Liver (tissue), 9 donors: ENCODE measurements around the gene VAPA. TPM values are rescaled to one million over a fixed set of nuclear protein-coding genes. Genes with fewer than 3 reads are reported as not detected.

ENCODE experiments used
- DNase-seq: peaks from one replicate; pipeline ENCODE4 v3.0.0-alpha.2; 2017; ENCODE audit warnings: low spot score
- H3K27ac ChIP-seq, 2 donors: one replicate each; pipeline ENCODE4 v1.7.0; 2013; ENCODE audit warnings: inconsistent platforms in 2 of 2, low read length in 2 of 2, control low read depth in 1 of 2, low read depth in 1 of 2, mild to moderate bottlenecking in 1 of 2
- H3K27me3 ChIP-seq, 4 donors: one replicate each; pipeline versions ENCODE4 v1.6.1 to v1.7.0; 2013; ENCODE audit warnings: low read length in 3 of 4, inconsistent platforms in 1 of 4, mild to moderate bottlenecking in 1 of 4, moderate library complexity in 1 of 4; ENCODE audit not compliant: control insufficient read depth in 4 of 4, insufficient read depth in 4 of 4
- H3K36me3 ChIP-seq, 4 donors: one replicate each; pipeline versions ENCODE4 v1.6.1 to v1.7.0; 2013; ENCODE audit warnings: low read length in 3 of 4, mild to moderate bottlenecking in 3 of 4, low read depth in 1 of 4, moderate library complexity in 1 of 4; ENCODE audit not compliant: control insufficient read depth in 4 of 4, insufficient read depth in 3 of 4
- H3K4me1 ChIP-seq, 4 donors: one replicate each; pipeline versions ENCODE4 v1.6.1 to v1.7.0; 2013; ENCODE audit warnings: low read length in 3 of 4, mild to moderate bottlenecking in 3 of 4, moderate library complexity in 1 of 4; ENCODE audit not compliant: control insufficient read depth in 4 of 4, insufficient read depth in 4 of 4
- H3K4me3 ChIP-seq, 3 donors: one replicate each; pipeline versions ENCODE4 v1.6.1 to v1.7.0; 2013; ENCODE audit warnings: low read length in 3 of 3, control low read depth in 1 of 3, low read depth in 1 of 3, mild to moderate bottlenecking in 1 of 3
- H3K9ac ChIP-seq, 2 donors: one replicate each; pipeline ENCODE4 v1.7.0; 2013; ENCODE audit warnings: low read length in 2 of 2, mild to moderate bottlenecking in 2 of 2, moderate library complexity in 2 of 2, control low read depth in 1 of 2, low read depth in 1 of 2
- H3K9me3 ChIP-seq, 4 donors: one replicate each; pipeline versions ENCODE4 v1.6.1 to v1.7.0; 2013; ENCODE audit warnings: low read length in 3 of 4; ENCODE audit not compliant: control insufficient read depth in 4 of 4
- EGR1 ChIP-seq, 2 donors: IDR thresholded peaks; 2 replicates each; pipeline ENCODE4 v1.6.1; 2016 to 2018; ENCODE audit warnings: antibody characterized with exemption in 2 of 2, low read depth in 2 of 2
- FOXA1 ChIP-seq: IDR thresholded peaks from 2 replicates; pipeline ENCODE4 v1.6.1; 2016; ENCODE audit warnings: antibody characterized with exemption
- FOXA2 ChIP-seq: IDR thresholded peaks from 2 replicates; pipeline ENCODE4 v1.6.1; 2016; ENCODE audit warnings: antibody characterized with exemption
- GABPA ChIP-seq, 2 donors: IDR thresholded peaks in 1 of 2; conservative IDR thresholded peaks in 1 of 2; 2 replicates each; pipeline ENCODE4 v1.6.1; 2016; ENCODE audit warnings: antibody characterized with exemption in 2 of 2, mild to moderate bottlenecking in 1 of 2, moderate library complexity in 1 of 2
- HNF4A ChIP-seq, 2 donors: conservative IDR thresholded peaks; 2 replicates each; pipeline ENCODE4 v1.6.1; 2016; ENCODE audit warnings: antibody characterized with exemption in 2 of 2, mild to moderate bottlenecking in 2 of 2
- HNF4G ChIP-seq: IDR thresholded peaks from 2 replicates; pipeline ENCODE4 v1.6.1; 2016; ENCODE audit warnings: antibody characterized with exemption
- JUND ChIP-seq, 2 donors: IDR thresholded peaks; 2 replicates each; pipeline ENCODE4 v1.6.1; 2016; ENCODE audit warnings: antibody characterized with exemption in 2 of 2
- NR2F2 ChIP-seq: IDR thresholded peaks from 2 replicates; pipeline ENCODE4 v1.6.1; 2016; ENCODE audit warnings: antibody characterized with exemption
- RAD21 ChIP-seq, 2 donors: IDR thresholded peaks; 2 replicates each; pipeline ENCODE4 v1.6.1; 2016; ENCODE audit warnings: antibody characterized with exemption in 2 of 2, mild to moderate bottlenecking in 2 of 2
- RXRA ChIP-seq, 2 donors: IDR thresholded peaks; 2 replicates each; pipeline ENCODE4 v1.6.1; 2017 to 2018; ENCODE audit warnings: antibody characterized with exemption in 2 of 2, mild to moderate bottlenecking in 1 of 2
- SP1 ChIP-seq: IDR thresholded peaks from 2 replicates; pipeline ENCODE4 v1.6.1; 2018; ENCODE audit warnings: antibody characterized with exemption, mild to moderate bottlenecking
- TAF1 ChIP-seq: conservative IDR thresholded peaks from 2 replicates; pipeline ENCODE4 v1.6.1; 2016; ENCODE audit warnings: antibody characterized with exemption, mild to moderate bottlenecking
- YY1 ChIP-seq: IDR thresholded peaks from 2 replicates; pipeline ENCODE4 v1.6.1; 2016; ENCODE audit warnings: antibody characterized with exemption, mild to moderate bottlenecking
- WGBS: extraction: QIAGEN DNeasy Blood & Tissue Kit; methylation state at CpG from one replicate; pipeline ENCODE4 v1.1.7; 2013; 5-methylcytosine and 5-hydroxymethylcytosine counted together
- polyA plus RNA-seq, 2 donors: library from polyadenylated mRNA; stranded (reverse) in 1 of 2; unstranded in 1 of 2; fragments of 200-250 nt in 1 of 2; fragments of >200 nt in 1 of 2; fragmentation: Nextera tagmentation in 1 of 2; extraction: Ambion mirVana in 1 of 2; gene quantifications; one replicate each; pipeline versions ENCODE4 v1.2.1 to v1.2.3, GENCODE V29; 2013 to 2015
- total RNA-seq, 2 donors: library from RNA; depleted of rRNA; stranded (reverse); fragments of >200 nt; gene quantifications; one replicate each; pipeline ENCODE4 v1.2.3, GENCODE V29; 2014
- TF ChIP-seq, protein P1 (sequence below): IDR thresholded peaks from 2 replicates; pipeline ENCODE4 v1.6.1; 2016; ENCODE audit warnings: antibody characterized with exemption
- TF ChIP-seq, protein P2 (sequence below): IDR thresholded peaks from 2 replicates; pipeline ENCODE4 v1.6.1; 2016; ENCODE audit warnings: antibody characterized with exemption, mild to moderate bottlenecking
- TF ChIP-seq, protein P3 (sequence below): IDR thresholded peaks from 2 replicates; pipeline ENCODE4 v1.6.1; 2016; ENCODE audit warnings: antibody characterized with exemption
- TF ChIP-seq, protein P4 (sequence below): IDR thresholded peaks from 2 replicates; pipeline ENCODE4 v1.6.1; 2016; ENCODE audit warnings: antibody characterized with exemption
- TF ChIP-seq, protein P5 (sequence below): fragments of 150-350 bp; IDR thresholded peaks from 2 replicates; pipeline ENCODE4 v1.5.1; 2017; ENCODE audit warnings: improper control_type of control experiment, low read depth, low read length; ENCODE audit not compliant: missing input control
- donor health status: healthy.
- donor health status: healthy.
- donor health status: healthy.
- donor health status: healthy.
- donor health status: healthy.

VAPA gene
- total and polyA plus RNA-seq, 4 donors: 80.7 to 114 (median 91.0) TPM

DNA sequence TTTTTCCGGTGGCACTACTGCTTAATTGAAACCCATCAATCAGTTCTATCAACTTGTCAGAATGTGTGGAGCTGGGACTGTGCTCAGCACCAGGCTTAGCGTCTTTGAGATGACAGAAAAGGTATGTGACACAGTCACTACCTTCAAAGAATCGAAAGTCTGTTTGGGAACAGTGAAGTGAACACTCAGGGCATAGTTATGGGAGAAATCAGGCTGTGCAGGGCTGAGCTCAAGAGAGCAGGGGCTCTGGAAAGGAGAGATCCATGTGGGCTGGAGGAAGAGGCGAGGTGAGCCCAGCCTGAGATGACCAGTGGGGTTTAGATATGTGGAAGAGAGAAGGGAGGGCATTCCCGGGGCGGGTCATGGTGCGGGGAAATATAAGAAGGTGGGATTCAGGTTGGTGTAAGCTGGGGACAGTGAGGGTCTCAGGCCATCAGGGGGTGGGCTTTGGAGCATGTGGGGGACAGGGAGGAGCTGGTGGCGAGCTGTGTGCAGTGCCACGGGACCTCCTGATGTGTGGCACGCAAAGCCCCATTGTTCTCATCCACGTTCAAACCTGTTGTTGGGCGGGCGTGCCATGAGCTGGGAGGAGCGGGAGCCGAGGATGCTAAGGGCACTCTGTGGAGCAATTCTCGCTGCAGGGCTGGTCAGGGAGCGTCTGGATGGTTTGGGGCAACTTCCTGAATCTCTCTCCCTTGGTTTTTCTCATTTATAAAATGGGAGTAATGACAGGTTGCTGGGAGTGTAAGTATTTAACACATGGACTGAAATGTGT is 72.5 kb downstream of the VAPA start:
- H3K4me1 ChIP-seq: peaks cover 0 to 5% (median 2%) of the 10 kb centered on the region in 4 donors
- no peak for DNase-seq
- no peaks in the 10 kb centered on the region for H3K9me3 ChIP-seq
- no peaks in the 10 kb centered on the region for H3K27me3 ChIP-seq
- no peak overlapping the region for H3K27ac ChIP-seq
- whole genome bisulfite sequencing: 85% methylated on average over 17 of the region's 17 CpGs
- no peaks in the 10 kb centered on the region for H3K36me3 ChIP-seq
- H3K9ac ChIP-seq: no peak overlapping the region
- no peak overlapping the region for H3K4me3 ChIP-seq
- no peak for TF ChIP-seq EGR1 (IDR thresholded peaks at IDR 0.05; ENCODE audit: low read depth in 2 of 2)
- TF ChIP-seq RXRA (IDR thresholded peaks at IDR 0.05): no peak
- no peak for TF ChIP-seq RAD21 (IDR thresholded peaks at IDR 0.05)
- no peak for TF ChIP-seq YY1
- TF ChIP-seq, protein P1, sequence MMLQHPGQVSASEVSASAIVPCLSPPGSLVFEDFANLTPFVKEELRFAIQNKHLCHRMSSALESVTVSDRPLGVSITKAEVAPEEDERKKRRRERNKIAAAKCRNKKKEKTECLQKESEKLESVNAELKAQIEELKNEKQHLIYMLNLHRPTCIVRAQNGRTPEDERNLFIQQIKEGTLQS: no peak
- TF ChIP-seq, protein P2, sequence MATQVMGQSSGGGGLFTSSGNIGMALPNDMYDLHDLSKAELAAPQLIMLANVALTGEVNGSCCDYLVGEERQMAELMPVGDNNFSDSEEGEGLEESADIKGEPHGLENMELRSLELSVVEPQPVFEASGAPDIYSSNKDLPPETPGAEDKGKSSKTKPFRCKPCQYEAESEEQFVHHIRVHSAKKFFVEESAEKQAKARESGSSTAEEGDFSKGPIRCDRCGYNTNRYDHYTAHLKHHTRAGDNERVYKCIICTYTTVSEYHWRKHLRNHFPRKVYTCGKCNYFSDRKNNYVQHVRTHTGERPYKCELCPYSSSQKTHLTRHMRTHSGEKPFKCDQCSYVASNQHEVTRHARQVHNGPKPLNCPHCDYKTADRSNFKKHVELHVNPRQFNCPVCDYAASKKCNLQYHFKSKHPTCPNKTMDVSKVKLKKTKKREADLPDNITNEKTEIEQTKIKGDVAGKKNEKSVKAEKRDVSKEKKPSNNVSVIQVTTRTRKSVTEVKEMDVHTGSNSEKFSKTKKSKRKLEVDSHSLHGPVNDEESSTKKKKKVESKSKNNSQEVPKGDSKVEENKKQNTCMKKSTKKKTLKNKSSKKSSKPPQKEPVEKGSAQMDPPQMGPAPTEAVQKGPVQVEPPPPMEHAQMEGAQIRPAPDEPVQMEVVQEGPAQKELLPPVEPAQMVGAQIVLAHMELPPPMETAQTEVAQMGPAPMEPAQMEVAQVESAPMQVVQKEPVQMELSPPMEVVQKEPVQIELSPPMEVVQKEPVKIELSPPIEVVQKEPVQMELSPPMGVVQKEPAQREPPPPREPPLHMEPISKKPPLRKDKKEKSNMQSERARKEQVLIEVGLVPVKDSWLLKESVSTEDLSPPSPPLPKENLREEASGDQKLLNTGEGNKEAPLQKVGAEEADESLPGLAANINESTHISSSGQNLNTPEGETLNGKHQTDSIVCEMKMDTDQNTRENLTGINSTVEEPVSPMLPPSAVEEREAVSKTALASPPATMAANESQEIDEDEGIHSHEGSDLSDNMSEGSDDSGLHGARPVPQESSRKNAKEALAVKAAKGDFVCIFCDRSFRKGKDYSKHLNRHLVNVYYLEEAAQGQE: no peak
- TF ChIP-seq GABPA (IDR thresholded peaks at IDR 0.05 in 1 of 2, conservative IDR thresholded peaks at IDR 0.05 in 1 of 2): no peak
- TF ChIP-seq NR2F2: no peak
- no peak for TF ChIP-seq FOXA1
- TF ChIP-seq, protein P3, sequence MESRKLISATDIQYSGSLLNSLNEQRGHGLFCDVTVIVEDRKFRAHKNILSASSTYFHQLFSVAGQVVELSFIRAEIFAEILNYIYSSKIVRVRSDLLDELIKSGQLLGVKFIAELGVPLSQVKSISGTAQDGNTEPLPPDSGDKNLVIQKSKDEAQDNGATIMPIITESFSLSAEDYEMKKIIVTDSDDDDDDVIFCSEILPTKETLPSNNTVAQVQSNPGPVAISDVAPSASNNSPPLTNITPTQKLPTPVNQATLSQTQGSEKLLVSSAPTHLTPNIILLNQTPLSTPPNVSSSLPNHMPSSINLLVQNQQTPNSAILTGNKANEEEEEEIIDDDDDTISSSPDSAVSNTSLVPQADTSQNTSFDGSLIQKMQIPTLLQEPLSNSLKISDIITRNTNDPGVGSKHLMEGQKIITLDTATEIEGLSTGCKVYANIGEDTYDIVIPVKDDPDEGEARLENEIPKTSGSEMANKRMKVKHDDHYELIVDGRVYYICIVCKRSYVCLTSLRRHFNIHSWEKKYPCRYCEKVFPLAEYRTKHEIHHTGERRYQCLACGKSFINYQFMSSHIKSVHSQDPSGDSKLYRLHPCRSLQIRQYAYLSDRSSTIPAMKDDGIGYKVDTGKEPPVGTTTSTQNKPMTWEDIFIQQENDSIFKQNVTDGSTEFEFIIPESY: no peak
- no peak for TF ChIP-seq TAF1
- no peak for TF ChIP-seq JUND (IDR thresholded peaks at IDR 0.05)
- no peak for TF ChIP-seq HNF4A (conservative IDR thresholded peaks at IDR 0.05)
- TF ChIP-seq HNF4G: no peak
- TF ChIP-seq, protein P4, sequence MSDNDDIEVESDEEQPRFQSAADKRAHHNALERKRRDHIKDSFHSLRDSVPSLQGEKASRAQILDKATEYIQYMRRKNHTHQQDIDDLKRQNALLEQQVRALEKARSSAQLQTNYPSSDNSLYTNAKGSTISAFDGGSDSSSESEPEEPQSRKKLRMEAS: no peak
- no peak for TF ChIP-seq SP1
- TF ChIP-seq, protein P5, sequence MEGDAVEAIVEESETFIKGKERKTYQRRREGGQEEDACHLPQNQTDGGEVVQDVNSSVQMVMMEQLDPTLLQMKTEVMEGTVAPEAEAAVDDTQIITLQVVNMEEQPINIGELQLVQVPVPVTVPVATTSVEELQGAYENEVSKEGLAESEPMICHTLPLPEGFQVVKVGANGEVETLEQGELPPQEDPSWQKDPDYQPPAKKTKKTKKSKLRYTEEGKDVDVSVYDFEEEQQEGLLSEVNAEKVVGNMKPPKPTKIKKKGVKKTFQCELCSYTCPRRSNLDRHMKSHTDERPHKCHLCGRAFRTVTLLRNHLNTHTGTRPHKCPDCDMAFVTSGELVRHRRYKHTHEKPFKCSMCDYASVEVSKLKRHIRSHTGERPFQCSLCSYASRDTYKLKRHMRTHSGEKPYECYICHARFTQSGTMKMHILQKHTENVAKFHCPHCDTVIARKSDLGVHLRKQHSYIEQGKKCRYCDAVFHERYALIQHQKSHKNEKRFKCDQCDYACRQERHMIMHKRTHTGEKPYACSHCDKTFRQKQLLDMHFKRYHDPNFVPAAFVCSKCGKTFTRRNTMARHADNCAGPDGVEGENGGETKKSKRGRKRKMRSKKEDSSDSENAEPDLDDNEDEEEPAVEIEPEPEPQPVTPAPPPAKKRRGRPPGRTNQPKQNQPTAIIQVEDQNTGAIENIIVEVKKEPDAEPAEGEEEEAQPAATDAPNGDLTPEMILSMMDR: no peak
- TF ChIP-seq FOXA2: no peak
